ENCODE results near the gene SND1.
"Not testable (repeated sequence)": the region's sequence is repeated elsewhere in the genome, so short reads cannot be mapped to it uniquely, and the experiment has no call there.

SND1 gene

DNA sequence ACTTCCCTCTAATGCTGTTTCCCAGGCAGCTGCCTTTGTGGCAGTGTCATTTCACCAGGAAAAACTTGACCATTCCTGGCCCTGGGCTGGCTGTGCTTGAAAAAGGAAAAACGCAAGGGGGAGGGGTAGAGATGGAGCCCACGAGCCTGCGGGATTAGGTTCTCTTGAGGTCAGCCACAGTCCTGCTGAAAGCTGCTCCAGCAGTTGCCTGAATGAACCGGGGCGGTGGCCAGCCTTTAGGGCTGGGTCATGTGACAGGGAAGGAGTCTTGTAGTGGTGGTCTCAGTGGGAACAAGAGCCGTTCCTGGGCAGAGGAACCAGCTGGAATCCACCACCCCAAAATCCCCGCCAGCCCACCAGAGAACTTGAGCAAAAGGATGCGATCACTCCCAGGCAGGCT, 430.4 kb downstream of the SND1 start:
- DNase-seq = no peak

DNA sequence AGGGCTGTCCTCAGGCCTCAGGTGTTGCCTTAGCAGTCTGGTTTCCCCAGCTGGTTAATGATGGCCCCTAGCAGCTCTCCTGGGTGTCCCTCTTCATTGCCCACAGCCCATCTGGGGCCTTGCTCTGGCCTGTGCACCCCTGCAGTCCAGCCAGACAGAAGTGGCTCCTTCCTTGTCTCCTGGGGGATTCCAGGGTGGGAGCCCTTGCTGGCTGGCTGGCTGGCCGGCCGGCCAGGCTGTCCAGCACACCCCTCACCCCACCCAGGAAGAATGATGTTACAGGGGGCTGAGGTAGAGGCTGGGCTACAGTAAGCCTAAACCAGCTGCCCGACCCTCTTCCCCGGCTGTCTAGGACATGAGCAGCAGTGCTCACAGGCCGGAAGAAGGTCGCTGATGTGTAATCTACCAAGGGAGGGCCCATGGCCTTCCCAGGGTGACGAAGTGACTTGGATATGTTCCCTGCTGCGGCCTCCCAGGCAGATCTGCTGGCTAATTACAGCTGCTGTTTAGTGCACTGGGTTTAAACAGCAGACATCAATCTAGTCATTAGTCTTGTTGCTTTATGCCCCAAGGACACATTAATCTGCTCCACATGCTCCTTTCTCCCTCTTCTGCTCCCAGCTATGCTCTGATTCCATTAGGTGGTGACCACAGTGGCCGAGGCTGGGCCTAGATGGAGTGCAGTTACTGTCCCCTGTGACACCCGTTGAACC, 433.1 kb downstream of the SND1 start:
- DNase-seq = no peak

DNA sequence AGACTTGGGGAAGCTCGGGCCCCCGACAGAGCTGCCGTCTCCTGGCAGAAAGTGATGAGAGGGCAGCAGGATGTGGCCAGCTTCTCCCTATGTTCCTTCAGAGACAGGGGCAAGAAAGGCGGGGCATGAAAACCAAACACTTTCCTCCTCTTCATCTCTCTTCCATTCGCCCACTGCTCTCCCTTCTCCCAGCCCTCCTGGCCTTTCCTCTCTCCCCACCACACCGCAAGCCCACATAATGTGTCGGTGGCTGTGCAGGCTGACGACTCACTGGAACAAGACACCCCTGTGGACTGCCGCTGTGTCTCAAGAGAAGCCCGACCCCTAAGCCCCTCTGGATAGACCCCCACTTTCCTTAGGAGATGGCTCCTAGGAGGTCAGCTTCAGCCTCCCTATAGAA, 438.5 kb downstream of the SND1 start:
- no peak for DNase-seq

DNA sequence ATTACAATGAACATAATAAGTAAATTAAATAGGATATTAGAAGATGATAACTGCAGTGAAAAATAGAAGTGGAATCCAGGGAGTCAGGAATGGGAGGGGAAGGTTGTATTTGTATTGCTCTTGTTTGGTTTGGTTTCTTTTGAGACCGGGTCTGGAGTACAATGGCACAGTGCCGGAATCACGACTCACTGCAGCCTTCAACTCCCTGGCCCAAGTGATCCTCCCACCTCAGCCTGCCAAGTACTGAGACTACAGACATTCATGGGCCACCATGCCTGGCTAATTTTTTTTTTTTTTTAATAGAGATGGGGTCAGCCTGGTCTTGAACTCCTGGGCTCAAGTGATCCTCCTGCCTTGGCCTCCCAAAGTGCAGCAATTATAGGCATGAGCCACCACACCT, 439.1 kb downstream of the SND1 start:
- no peak for DNase-seq

DNA sequence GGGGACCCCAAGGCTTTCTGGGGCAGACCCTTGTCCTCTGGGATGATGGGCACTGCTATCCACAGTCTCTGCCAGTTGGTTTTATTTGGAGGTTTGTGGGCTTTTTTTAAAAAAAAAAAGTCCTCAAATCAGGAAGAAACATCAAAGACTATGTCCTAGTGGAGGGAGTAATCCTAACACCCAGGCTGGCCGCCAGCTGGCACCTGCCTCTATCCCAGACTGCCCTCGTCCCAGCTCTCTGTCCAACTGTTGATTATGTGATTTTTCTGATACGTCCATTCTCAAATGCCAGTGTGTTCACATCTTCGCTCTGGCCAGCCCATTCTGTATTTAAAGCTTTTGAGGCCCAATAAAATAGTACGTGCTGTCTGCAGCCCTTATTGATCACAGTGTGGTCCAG, 440.2 kb downstream of the SND1 start:
- no peak for DNase-seq

DNA sequence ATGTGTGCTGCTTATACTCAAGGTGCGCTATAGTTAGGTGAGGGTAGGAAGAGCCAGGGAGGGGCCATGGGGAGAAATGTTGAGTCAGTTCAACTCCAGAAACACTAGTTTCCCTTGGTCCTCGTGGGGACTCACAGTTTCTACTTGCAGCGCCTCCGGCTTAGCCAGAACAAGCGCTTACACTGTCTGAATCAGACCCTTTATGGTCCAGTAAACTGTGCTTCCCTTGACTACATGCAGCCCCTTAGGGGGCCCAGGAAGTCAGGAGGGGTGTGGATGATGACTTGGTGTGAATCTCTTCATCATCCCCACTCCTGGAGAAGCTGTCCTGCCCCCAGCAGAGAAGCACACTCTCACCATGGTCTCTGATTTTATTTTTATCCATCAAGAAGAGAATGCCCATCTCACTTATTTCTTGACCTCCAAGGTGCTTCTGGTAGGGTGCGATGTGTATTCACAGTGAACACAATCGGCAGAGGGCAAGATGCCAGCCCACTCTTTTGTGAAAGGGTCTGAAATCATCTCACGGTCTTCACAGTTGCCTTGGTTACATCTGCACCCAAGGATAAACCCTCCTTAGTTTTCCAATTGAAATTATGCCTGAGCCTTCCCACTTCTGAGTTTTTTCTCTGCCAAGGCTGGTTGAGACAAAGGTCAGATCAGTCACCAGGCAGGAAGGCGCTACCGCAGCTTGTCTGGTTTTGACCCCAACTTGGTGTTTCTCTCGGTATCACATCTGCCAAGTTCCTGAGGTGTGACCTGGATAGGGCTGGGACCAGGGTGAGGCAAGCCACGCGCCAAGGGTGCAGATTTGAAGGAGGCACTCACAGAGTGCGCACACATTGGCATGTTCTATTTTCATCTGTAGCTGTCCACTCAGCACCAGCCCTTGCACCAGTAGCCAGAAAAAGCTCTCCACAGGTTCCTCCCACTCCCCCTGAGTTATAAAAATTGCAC, 441.9 kb downstream of the SND1 start:
- no peak for DNase-seq

DNA sequence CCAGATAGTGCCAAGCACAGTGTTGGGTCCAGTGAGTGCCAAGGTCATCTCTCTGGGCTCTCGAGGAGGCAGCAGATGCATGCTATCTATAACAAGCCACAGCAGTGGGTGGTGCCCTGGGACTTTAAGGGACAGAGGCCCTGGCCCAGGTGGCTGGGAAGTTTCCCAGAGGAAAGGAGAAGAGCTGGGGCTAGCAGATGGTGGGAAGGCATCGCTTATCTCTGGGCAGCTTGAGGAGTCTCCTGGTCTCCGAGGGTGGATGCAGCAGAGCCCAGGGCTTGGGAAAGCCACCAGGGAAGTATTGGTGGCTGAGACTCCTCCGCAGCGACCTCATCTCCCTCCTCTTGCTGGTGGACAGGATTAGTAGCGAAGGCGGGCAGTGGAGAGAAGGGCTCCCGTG, 442.7 kb downstream of the SND1 start:
- DNase-seq = no peak

DNA sequence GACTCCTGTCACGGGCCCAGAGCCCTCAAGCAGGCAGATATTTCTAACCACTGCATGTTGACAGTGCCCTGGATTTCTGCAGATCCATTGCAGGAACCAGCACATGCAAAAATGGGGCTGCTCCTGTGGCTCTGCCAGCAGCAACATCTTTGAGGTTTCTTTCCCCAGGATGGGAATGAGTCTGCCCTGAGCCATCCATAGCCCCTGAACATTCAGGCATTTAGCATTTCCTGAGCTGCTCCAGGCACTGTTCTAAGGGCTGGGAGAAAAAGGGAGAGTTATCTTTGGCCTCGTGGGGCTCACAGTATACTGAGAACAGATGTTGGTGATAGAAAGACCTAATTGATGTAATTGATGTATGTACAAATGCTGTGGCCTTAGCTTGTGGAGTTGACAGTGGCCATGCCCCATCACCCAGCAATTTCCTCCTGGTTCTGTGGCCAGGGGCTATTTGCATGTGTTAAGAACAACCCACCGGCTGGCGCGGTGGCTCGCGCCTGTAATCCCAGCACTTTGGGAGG, 445.3 kb downstream of the SND1 start:
- DNase-seq = no peak

DNA sequence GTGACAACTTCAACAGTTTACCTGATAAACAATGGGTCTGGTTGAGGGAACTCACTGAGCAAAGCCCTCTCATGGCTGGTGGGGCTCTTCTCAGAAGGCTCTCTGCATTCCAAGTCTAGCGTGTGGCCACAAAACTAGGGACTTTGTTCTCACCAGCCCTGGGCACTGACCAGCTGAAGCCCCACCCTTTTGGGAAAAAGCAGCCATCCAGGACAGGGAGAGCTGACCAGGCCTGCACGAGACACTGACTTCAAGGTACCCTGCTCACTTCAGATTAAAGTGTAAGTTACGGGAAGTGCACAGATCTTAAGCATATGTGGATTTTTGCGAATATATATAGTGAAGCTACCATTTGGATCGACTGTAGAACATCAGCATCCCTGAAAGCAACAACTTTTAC, 446.6 kb downstream of the SND1 start:
- no peak for DNase-seq

DNA sequence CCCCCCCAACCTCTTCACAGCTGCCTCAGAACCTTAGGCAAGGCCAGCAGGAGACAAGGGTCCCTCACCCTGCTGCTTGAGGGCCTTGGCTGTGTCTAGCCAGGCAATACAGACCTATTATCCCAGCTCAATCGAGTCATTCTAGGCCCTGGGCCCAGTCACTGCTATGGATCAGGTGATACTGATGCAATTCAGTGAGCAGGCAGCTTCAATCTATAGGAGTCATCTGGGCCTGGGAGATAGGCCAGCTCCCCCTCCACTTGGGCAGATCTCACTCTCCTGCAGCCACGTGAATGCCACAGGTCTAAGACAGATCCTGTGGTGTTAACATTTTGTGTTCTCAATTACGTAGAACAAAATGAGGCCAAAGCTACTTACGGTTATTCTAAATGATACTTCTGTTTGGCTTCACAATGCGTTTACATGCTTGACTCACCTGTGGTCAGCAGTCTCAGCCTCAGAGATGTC, 447.2 kb downstream of the SND1 start:
- DNase-seq = no peak

DNA sequence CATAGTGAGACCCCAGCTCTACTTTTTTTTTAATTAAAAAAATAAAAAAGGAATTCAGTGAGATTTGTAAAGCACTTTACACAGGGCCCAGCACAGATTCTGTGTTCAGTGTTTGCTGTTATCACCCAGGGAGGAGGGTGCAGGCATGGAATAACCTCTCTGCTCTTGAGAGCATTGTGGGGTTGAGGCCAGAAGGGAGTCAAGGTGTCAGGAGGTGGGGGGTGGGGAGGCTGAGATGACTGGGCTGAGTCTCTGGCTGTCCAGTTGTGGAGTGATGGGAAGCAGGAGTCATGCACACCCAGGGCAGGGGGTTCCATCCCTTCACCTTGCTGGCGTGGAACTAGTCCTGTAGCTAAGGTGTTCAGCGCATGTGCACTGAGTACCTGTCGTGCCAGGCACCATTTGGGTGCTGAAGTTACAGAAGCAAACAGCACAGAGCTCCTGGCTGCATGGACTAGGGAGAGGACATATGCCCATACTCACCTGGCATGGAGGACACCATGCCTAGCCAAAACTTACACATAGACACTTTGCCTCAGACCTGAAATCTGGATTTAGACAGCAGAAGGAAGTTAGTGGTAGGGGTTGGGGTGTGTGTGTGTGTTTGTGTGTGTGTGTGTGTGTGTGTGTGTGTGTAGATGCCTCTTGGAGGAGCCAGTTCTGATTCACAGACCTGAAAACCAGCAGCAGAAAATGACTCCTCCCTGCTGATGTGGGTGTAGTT, 448.4 kb downstream of the SND1 start:
- no peak for DNase-seq

DNA sequence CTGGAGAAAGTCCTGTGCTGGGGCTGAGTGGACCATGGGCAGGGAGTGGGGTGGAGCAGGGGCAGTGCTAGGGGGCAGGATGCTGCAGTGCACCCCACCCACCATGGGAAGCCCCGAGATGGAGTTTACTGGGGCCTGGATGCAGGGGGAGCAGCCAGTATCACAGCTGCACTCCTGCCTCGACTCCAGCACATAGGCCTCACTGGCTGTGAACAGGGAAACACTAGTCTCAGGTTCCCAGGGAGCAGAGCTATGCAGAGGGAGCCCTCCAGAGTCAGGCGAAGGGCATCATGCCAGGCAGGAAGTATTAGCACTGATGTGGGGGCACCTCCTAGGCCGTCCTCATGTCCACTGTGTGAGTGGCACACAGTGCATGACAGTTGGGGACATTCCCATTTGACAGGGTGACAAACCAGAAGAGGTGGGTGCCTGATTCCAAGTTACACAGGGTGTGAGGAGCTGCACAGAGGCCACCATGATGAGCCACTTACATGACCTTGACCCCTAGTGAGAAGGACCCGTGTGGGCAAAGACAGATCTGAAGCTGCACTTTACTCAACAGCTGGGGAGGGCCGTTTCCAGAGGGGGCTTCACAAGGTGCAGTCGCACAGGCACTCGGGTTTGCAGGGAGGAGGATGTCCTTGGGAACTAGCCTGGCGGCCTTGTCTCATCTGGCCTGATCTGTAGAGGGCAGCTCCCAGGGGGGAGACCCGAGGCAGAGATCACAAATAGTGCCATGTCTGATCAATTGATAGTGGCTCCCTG, 449.1 kb downstream of the SND1 start:
- DNase-seq = no peak

DNA sequence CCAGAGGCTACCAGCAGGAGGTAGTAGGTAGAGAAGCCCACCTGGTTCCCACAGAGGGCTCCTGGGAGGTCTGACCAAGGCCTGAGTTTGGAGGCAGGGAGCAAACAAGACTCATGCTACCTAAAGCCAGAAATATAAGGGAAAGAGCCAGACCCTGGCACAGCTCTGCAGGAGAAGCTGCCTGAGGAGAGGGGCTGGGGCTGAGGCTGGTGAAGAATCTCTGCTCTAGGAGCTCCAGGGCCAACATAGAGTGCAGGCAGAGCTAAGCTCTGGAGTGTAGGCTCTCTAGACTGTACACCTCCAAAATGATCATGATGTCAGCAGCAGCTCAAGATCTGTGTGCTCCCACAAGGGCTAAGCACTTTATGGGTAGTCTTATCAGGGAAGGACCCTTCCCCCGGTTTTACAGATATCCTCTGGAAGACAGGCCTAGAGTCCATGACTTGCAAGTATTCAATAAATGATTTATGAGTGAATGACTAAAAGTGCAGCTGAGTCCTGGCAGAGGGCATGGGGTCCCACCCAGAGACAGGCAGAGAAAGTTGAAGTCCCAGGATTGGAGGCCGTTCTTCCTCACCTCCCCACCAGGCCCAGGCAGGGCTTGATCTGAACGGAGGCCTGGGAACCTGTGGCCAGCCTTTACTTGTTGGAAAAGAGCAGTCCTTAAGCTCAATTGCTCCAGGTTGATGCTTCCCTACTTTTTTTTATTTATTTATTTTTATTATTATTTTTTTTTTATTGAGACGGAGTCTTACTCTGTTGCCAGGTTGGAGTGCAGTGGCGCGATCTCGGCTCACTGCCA, 450.7 kb downstream of the SND1 start:
- DNase-seq = no peak

DNA sequence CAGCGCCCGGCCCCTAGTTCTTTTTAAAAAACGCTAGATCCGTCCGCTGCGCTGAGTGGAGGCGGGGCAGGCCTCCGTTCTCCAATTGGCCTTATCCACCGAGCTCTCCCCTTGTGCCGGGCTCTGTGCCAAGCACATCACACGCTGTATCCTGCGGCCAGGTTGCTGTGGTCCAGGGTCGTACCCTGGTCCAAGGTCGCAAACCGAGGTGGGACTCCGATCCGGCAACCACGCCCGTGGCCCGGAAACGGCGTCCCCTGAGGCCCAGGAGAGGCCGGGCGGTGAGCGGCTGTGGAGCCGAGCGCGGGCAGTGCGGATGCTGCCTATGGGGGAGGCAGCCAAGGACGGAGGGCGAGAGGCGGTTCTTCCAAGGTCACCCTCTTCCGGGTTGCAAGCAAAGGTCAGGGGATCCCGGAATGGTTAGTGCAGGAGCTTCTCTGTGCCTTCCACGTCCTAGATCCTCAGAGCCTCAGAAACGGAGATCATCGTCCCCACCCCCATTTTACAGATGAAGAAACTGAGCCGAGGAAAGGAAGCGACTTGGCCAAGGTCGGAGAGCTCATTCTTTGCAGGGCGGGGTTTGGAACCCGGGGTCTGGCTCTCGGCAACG, 451.6 kb downstream of the SND1 start:
- no peak for DNase-seq

DNA sequence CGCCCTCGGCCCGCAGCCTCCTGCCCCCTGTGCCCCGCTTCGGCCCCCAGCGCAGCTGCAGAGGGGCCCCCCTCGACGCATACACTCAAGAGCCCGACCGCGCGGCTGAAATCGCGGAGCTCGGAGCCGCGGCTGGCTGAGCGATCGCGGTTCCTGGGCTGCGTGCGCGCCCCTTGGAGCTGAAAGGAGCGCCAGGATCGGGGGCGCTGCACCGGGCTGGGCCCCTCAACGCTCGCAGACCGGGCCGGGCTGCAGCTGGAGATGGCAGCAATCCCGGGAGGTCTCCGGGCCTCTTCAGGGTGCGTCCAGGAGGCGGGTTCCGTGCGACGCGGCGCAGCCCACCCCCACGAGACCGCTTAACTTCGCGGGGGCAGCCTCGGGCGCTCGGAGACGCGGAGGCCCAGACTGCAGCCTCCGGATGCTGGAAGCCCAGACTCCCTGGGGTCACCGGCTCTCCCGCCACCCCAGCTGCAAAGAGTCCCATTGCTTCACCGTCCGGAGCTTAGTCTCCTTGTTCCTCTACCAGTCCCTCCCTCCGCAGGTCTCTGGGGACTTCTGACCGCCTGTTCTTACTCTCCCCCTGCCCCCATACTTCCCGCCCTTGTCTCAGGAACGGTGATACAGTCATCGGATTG, 452.2 kb downstream of the SND1 start:
- no peak for DNase-seq

DNA sequence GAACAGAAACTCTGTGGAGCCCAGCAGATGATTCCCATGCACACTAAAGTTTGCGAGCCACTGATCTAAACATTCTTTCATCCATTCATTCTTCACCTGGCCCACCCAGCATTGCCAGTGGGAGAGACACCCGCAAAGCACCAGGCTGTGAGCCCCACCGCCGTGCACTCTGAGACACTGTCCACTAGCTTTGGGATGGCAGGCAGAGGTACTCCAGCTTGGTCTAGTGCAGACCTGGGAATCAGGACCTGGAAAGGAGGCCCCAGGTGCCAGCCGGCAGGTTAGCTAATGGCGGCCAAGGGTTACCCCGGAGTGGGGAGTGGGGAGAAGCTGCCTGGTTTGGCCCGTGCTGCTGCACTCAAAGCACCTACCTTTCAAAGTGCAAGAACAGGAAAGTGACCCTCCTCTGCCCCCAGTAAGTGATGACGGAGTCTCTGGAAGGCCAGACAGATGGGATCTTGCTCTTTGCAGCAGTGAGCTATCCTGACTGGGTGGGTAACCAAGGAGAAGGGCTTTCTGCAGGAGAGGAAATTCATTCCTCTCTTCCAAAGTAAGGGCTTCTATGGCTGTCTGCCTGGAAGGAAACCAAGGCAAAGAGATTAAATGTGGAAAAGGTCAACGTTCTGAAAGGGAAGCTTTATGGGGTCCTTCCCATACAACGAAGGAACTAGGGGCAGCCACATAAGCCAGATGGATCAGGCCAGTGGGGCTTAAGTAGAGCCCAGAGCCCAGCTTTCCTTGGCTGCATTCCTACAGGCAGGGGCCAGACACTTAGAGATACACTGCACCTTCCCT, 453.4 kb downstream of the SND1 start:
- DNase-seq = no peak

DNA sequence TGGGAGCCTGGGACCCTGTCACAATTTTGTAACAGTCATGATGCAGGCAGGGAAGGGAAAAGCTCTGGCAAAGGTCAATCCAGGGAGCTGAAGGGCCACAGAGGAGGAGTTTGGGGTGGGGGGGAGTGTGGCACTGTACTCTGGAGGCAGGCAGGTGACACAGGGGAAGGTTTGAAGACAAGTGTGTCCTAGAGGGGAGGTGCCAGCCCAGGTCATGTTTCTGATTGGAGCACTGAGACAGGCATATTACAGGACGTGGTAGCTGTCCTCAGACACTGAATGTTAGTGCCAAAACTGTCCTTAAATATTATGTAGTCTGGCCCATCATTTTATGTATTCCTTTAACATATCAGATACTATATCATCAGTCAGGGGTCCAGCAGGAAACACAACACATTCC, 454.8 kb downstream of the SND1 start:
- DNase-seq = no peak

DNA sequence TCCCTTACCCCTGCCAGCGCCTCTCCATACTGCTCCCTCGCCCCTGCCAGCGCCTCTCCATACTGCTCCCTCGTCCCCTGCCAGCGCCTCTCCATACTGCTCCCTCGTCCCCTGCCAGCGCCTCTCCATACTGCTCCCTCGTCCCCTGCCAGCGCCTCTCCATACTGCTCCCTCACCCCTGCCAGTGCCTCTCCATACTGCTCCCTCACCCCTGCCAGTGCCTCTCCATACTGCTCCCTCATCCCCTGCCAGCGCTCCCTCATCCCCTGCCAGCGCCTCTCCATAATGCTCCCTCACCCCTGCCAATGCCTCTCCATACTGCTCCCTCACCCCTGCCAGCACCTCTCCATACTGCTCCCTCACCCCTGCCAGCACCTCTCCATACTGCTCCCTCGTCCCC, 455.5 kb downstream of the SND1 start:
- DNase-seq = not testable (repeated sequence)

DNA sequence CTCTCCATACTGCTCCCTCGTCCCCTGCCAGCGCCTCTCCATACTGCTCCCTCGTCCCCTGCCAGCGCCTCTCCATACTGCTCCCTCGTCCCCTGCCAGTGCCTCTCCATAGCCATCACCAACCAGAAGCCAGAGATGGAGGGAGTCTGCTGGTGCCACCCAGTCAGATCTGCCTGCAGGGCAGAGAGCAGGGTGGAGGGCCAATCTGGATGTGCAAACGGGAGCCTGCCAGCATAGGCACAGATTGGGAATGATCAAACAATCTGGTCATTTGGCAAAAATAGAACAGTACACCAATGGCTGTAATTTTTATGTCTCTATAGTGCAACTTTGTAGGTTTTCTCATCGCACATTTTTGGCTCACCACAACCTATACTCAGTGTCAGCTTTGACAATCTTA, 456.1 kb downstream of the SND1 start:
- DNase-seq = no peak

Data from T1000 (cell line).